Measurements from ENCODE around the gene SNTG2.

DNA sequence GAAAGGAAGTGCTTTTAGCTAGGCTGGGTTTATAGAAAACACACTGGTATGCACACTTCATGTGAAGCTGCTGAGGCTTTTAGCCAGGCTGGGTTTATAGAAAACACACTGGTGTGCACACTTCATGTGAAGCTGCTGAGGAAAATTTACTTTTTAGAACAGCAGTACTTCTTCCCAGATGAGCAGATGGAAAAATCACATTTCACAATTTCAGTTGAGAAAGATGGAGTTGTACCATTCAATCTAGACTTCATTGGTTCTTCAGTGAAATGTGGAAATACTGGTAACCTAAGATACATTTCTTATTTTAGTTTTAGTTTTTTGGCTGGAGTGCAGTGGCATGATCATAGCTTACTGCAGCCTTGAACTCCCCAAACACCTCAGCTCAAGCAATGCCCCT is 11.1 kb downstream of the SNTG2 start:
- TF ChIP-seq, protein P1, sequence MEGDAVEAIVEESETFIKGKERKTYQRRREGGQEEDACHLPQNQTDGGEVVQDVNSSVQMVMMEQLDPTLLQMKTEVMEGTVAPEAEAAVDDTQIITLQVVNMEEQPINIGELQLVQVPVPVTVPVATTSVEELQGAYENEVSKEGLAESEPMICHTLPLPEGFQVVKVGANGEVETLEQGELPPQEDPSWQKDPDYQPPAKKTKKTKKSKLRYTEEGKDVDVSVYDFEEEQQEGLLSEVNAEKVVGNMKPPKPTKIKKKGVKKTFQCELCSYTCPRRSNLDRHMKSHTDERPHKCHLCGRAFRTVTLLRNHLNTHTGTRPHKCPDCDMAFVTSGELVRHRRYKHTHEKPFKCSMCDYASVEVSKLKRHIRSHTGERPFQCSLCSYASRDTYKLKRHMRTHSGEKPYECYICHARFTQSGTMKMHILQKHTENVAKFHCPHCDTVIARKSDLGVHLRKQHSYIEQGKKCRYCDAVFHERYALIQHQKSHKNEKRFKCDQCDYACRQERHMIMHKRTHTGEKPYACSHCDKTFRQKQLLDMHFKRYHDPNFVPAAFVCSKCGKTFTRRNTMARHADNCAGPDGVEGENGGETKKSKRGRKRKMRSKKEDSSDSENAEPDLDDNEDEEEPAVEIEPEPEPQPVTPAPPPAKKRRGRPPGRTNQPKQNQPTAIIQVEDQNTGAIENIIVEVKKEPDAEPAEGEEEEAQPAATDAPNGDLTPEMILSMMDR (IDR thresholded peaks at IDR 0.05), result no peak
- TF ChIP-seq POLR2A (IDR thresholded peaks at IDR 0.05), result no peak
